ENCODE measurements around the gene SEMA6A. TPM values are rescaled to one million over a fixed set of nuclear protein-coding genes. Genes with fewer than 3 reads are reported as not detected.

Gene SEMA6A
- total and polyA plus RNA-seq, 5 donors from 2014 or later = 0.15 to 1.4 (median 0.54) TPM; not detected in 1

GRCh38 chr5:116472274-116472673 is 102.3 kb downstream of the SEMA6A start:
- ATAC-seq (ENCODE audit: low read depth in 2 of 2) = no peak
- no peaks in the 10 kb centered on the region for H3K27me3 Mint-ChIP-seq

GRCh38 chr5:116469631-116470030 is 105.0 kb downstream of the SEMA6A start:
- Mint-ChIP-seq H3K27me3 (no peaks in the 10 kb centered on the region), H3K4me1 (peaks cover 0 to under 1% (median 0%) of the 10 kb centered on the region in 4 donors), H3K27ac (no peak overlapping the region), H3K36me3 (peaks cover 32% of the 10 kb centered on the region), H3K9me3 (peaks cover 0 to 4% (median 1%) of the 10 kb centered on the region in 7 donors), H3K4me3 (no peak overlapping the region)
- H3K27ac ChIP-seq (ENCODE audit: insufficient read depth, low read length, poor library complexity, severe bottlenecking) = no peak overlapping the region
- H3K36me3 ChIP-seq (ENCODE audit: control insufficient read depth, insufficient read depth, low read length) = no peaks in the 10 kb centered on the region
- DNase-seq = no peak
- no peaks in the 10 kb centered on the region for H3K4me1 ChIP-seq (ENCODE audit: control insufficient read depth, insufficient read depth, low read length, poor library complexity, severe bottlenecking)
- no peak overlapping the region for H3K4me3 ChIP-seq (ENCODE audit: low read depth, low read length)
- no peaks in the 10 kb centered on the region for H3K27me3 ChIP-seq (ENCODE audit: control insufficient read depth, insufficient read depth, low read length)
- ATAC-seq (ENCODE audit: low read depth in 2 of 2) = no peak
- H3K9me3 ChIP-seq (ENCODE audit: control insufficient read depth in 2 of 2, low read length in 2 of 2) = no peaks in the 10 kb centered on the region

More at GRCh38 chr5:116472274-116472673, 102.3 kb downstream of the SEMA6A start:
- Mint-ChIP-seq H3K36me3 (peaks cover 34% of the 10 kb centered on the region), H3K4me3 (no peak overlapping the region), H3K27ac (no peak overlapping the region), H3K4me1 (no peaks in the 10 kb centered on the region), H3K9me3 (peaks cover 3 to 17% (median 5%) of the 10 kb centered on the region in 7 donors)
- no peak for DNase-seq
- peaks cover 5 to 8% of the 10 kb centered on the region in 2 experiments for H3K9me3 ChIP-seq (ENCODE audit: control insufficient read depth in 2 of 2, low read length in 2 of 2)
- H3K36me3 ChIP-seq (ENCODE audit: control insufficient read depth, insufficient read depth, low read length) = no peaks in the 10 kb centered on the region
- no peaks in the 10 kb centered on the region for H3K4me1 ChIP-seq (ENCODE audit: control insufficient read depth, insufficient read depth, low read length, poor library complexity, severe bottlenecking)
- H3K4me3 ChIP-seq (ENCODE audit: low read depth, low read length) = no peak overlapping the region
- H3K27me3 ChIP-seq (ENCODE audit: control insufficient read depth, insufficient read depth, low read length) = no peaks in the 10 kb centered on the region
- H3K27ac ChIP-seq (ENCODE audit: insufficient read depth, low read length, poor library complexity, severe bottlenecking) = no peak overlapping the region

- H3K27ac ChIP-seq (ENCODE audit: insufficient read depth, low read length, poor library complexity, severe bottlenecking) = no peak overlapping the region
- H3K4me3 Mint-ChIP-seq = no peak overlapping the region
- no peaks in the 10 kb centered on the region for H3K27me3 ChIP-seq (ENCODE audit: control insufficient read depth, insufficient read depth, low read length)
- no peak overlapping the region for H3K4me3 ChIP-seq (ENCODE audit: low read depth, low read length)
- H3K9me3 Mint-ChIP-seq = peaks cover 0 to 7% (median 2%) of the 10 kb centered on the region in 7 donors
- no peaks in the 10 kb centered on the region for H3K4me1 ChIP-seq (ENCODE audit: control insufficient read depth, insufficient read depth, low read length, poor library complexity, severe bottlenecking)
- H3K4me1 Mint-ChIP-seq = peaks cover 0 to 5% (median 1%) of the 10 kb centered on the region in 4 donors
- H3K27ac Mint-ChIP-seq = no peak overlapping the region
- no peaks in the 10 kb centered on the region for H3K9me3 ChIP-seq (ENCODE audit: control insufficient read depth in 2 of 2, low read length in 2 of 2)
- ATAC-seq (ENCODE audit: low read depth in 2 of 2) = no peak
- no peak for DNase-seq
- no peaks in the 10 kb centered on the region for H3K36me3 ChIP-seq (ENCODE audit: control insufficient read depth, insufficient read depth, low read length)
- H3K27me3 Mint-ChIP-seq = no peaks in the 10 kb centered on the region
- peaks cover 38% of the 10 kb centered on the region for H3K36me3 Mint-ChIP-seq
These were observed 106.0 kb downstream of the SEMA6A start for GRCh38 chr5:116468583-116468982.

- ATAC-seq (ENCODE audit: low read depth in 2 of 2) = no peak
- H3K36me3 Mint-ChIP-seq = peaks cover 37% of the 10 kb centered on the region
These were observed 107.2 kb downstream of the SEMA6A start for GRCh38 chr5:116467465-116467843.

GRCh38 chr5:116466727-116467464 is 107.7 kb downstream of the SEMA6A start:
- no peaks in the 10 kb centered on the region for H3K27me3 Mint-ChIP-seq
- Histone ChIP-seq H3K4me3 (ENCODE audit: low read depth, low read length) (no peak overlapping the region), H3K27ac (ENCODE audit: insufficient read depth, low read length, poor library complexity, severe bottlenecking) (no peak overlapping the region), H3K36me3 (ENCODE audit: control insufficient read depth, insufficient read depth, low read length) (no peaks in the 10 kb centered on the region), H3K9me3 (ENCODE audit: control insufficient read depth in 2 of 2, low read length in 2 of 2) (no peaks in the 10 kb centered on the region), H3K4me1 (ENCODE audit: control insufficient read depth, insufficient read depth, low read length, poor library complexity, severe bottlenecking) (no peaks in the 10 kb centered on the region), H3K27me3 (ENCODE audit: control insufficient read depth, insufficient read depth, low read length) (no peaks in the 10 kb centered on the region)
- peaks cover 0 to 7% (median 2%) of the 10 kb centered on the region in 7 donors for H3K9me3 Mint-ChIP-seq
- peaks cover 33% of the 10 kb centered on the region for H3K36me3 Mint-ChIP-seq
- ATAC-seq (ENCODE audit: low read depth in 2 of 2) (no peak), DNase-seq (peak in 1 of 3 donors; percentile 11)
- no peak overlapping the region for H3K27ac Mint-ChIP-seq
- H3K4me3 Mint-ChIP-seq = no peak overlapping the region
- peaks cover 0 to 5% (median 1%) of the 10 kb centered on the region in 4 donors for H3K4me1 Mint-ChIP-seq

More at GRCh38 chr5:116467465-116467843, 107.2 kb downstream of the SEMA6A start:
- no peak overlapping the region for H3K4me3 ChIP-seq (ENCODE audit: low read depth, low read length)
- H3K27ac ChIP-seq (ENCODE audit: insufficient read depth, low read length, poor library complexity, severe bottlenecking) = no peak overlapping the region
- Mint-ChIP-seq H3K4me3 (no peak overlapping the region), H3K4me1 (peaks cover 0 to 5% (median 1%) of the 10 kb centered on the region in 4 donors), H3K27me3 (no peaks in the 10 kb centered on the region), H3K9me3 (peaks cover 0 to 7% (median 2%) of the 10 kb centered on the region in 7 donors), H3K27ac (no peak overlapping the region)
- H3K9me3 ChIP-seq (ENCODE audit: control insufficient read depth in 2 of 2, low read length in 2 of 2) = no peaks in the 10 kb centered on the region
- no peaks in the 10 kb centered on the region for H3K27me3 ChIP-seq (ENCODE audit: control insufficient read depth, insufficient read depth, low read length)
- DNase-seq = no peak
- no peaks in the 10 kb centered on the region for H3K4me1 ChIP-seq (ENCODE audit: control insufficient read depth, insufficient read depth, low read length, poor library complexity, severe bottlenecking)
- H3K36me3 ChIP-seq (ENCODE audit: control insufficient read depth, insufficient read depth, low read length) = no peaks in the 10 kb centered on the region

- Mint-ChIP-seq H3K27ac (no peak overlapping the region), H3K9me3 (peaks cover 0 to 7% (median 2%) of the 10 kb centered on the region in 7 donors), H3K4me3 (no peak overlapping the region), H3K27me3 (no peaks in the 10 kb centered on the region), H3K36me3 (peaks cover 24% of the 10 kb centered on the region), H3K4me1 (peaks cover 0 to 5% (median 1%) of the 10 kb centered on the region in 4 donors)
- DNase-seq (no peak), ATAC-seq (ENCODE audit: low read depth in 2 of 2) (no peak)
- Histone ChIP-seq H3K4me3 (ENCODE audit: low read depth, low read length) (no peak overlapping the region), H3K27me3 (ENCODE audit: control insufficient read depth, insufficient read depth, low read length) (no peaks in the 10 kb centered on the region), H3K9me3 (ENCODE audit: control insufficient read depth in 2 of 2, low read length in 2 of 2) (no peaks in the 10 kb centered on the region), H3K27ac (ENCODE audit: insufficient read depth, low read length, poor library complexity, severe bottlenecking) (no peak overlapping the region), H3K36me3 (ENCODE audit: control insufficient read depth, insufficient read depth, low read length) (no peaks in the 10 kb centered on the region), H3K4me1 (ENCODE audit: control insufficient read depth, insufficient read depth, low read length, poor library complexity, severe bottlenecking) (no peaks in the 10 kb centered on the region)
These were observed 109.2 kb downstream of the SEMA6A start for GRCh38 chr5:116465411-116465810.

GRCh38 chr5:116464144-116464708 is 110.4 kb downstream of the SEMA6A start:
- H3K4me1 Mint-ChIP-seq = peaks cover 0 to 5% (median 1%) of the 10 kb centered on the region in 4 donors
- ATAC-seq (ENCODE audit: low read depth in 2 of 2) (no peak), DNase-seq (no peak)
- H3K27ac Mint-ChIP-seq = no peak overlapping the region
- no peak overlapping the region for H3K4me3 ChIP-seq (ENCODE audit: low read depth, low read length)
- peaks cover 24% of the 10 kb centered on the region for H3K36me3 Mint-ChIP-seq
- no peak overlapping the region for H3K4me3 Mint-ChIP-seq
- no peak overlapping the region for H3K27ac ChIP-seq (ENCODE audit: insufficient read depth, low read length, poor library complexity, severe bottlenecking)
- H3K4me1 ChIP-seq (ENCODE audit: control insufficient read depth, insufficient read depth, low read length, poor library complexity, severe bottlenecking) = no peaks in the 10 kb centered on the region
- no peaks in the 10 kb centered on the region for H3K27me3 ChIP-seq (ENCODE audit: control insufficient read depth, insufficient read depth, low read length)
- H3K36me3 ChIP-seq (ENCODE audit: control insufficient read depth, insufficient read depth, low read length) = no peaks in the 10 kb centered on the region
- peaks cover 0 to 7% (median 2%) of the 10 kb centered on the region in 7 donors for H3K9me3 Mint-ChIP-seq
- no peaks in the 10 kb centered on the region for H3K27me3 Mint-ChIP-seq
- no peaks in the 10 kb centered on the region for H3K9me3 ChIP-seq (ENCODE audit: control insufficient read depth in 2 of 2, low read length in 2 of 2)
